T-helper 9 cell (primary cell): ENCODE measurements around the gene GLUL.

Source experiments
- DNase-seq: peaks from one replicate; pipeline ENCODE4 v3.0.0-alpha.2; 2020
- total RNA-seq, 2 donors: gene quantifications; one replicate each; lab custom pipeline; 2026; lab: John Stamatoyannopoulos, UW

Gene GLUL
- total RNA-seq = 91.4 to 108 reads per million in 2 donors

DNA sequence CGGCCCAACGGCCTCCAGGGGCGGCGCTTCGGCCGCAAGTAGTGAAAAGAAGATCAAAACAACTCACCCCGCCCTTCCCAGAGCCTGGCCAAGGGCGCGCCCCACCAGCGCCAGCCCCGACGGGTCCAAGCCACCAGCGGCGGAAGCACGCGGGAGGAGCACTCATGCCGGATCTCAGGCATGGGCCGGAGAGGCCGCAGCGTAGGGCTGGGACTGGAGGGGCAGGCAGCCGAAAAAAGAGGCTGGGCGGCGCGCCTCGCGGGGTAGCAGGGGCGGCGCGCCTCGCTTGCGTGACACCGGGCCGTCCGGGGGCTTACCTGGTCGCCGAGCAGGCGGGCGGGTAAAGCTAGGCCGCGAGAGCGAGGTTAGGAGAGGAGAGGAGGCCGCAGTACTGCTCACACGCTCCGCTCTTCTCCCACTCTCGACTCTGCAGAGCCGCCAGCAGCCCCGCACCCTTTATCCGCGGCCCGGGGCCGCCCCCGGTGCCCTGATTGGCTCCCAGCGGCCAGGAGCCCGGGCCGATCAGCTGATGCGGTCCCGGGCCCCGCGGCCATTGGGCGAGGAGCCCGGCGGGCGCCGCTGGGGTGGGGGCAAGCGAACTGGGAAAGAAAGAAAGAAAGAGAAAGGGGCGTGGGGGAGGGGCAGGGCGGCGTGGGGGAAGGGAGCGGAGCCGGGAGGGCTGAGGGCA is at the start of gene GLUL:
GLUL (minus strand) TSS at position 429 of the 688 bp plus-strand sequence. CDS start 3,053 bp downstream, outside the sequence.
- peak; percentile 42 for DNase-seq

DNA sequence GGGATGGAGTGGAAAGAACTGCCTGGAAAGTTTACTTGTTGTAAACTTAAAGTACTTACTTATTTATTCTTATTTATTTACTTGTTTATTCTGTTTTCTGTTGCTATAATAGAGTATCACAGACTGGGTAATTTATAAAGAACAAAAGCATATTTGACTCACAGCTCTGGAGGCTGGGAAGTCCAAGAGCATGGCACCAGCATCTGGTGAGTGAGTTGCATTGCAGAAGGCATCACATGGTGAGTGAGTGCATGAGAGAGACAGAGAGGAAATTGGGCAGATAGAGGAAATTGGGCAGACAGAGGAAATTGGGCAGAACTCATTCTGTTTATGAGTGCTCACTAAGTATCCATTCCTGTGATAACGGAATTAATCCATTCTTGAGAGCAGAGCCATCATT is 46.7 kb upstream of the GLUL start:
- DNase-seq = no peak

DNA sequence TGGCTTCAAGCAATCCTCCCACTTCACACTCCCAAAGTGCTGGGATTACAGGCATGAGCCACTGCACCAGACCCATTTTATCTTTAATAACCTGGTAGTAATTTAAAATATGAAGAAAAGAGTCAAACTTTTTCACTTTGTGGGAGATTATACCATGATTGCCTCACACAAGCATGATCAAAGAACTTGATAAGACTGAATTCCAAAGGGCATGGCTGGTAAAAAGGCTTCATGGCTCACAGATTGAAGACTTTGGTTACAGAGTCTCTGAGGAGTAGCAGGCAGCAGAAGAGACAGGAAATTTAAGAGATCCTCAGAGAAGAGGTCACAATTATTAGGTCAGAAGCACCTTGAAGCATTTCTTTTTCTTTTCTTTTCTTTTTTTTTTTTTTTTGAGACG is 42.0 kb upstream of the GLUL start:
- DNase-seq = no peak

- DNase-seq = no peak
Measured at GRCh38 chr1:182431278-182431677, 39.7 kb upstream of the GLUL start.

DNA sequence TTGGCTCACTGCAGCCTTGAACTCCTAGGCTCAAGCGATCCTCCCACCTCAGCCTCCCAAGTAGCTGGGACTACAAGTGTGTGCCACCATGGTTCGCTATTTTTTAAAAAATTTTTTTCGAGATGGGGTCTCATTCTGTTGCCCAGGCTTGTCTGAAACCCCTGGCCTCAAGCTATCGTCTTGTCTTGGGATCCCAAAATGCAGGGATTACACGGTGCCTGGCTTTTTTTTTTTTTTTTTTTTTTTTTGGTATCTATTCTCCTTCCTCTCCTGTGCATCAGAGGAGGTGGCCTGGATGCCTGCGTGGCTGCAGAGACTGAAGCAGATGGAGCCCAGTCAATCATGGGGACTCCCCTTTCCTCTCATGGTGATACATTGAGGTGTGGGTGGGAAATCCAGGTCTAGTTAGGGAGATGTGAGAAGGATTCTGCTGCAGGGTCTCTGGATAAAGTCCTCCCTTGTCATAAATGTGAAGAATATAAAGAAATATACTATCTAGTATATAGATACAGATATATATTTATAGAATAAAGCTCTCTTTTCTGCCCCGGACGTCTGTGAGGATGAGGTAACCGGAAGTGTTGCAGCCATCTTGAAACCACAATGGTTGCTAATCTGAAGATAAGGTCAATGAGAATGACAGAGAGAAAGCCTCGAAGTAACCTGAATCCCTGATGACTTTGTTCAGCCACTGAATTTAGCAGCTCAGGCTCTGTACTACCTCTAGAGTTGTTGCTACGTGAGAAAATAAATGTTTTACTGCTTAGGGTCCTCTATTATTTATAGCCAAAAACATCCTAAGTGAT is 38.9 kb upstream of the GLUL start:
- peak; percentile 8 for DNase-seq

GRCh38 chr1:182428043-182428442 is 36.5 kb upstream of the GLUL start:
- no peak for DNase-seq

- DNase-seq = no peak
Measured at GRCh38 chr1:182426442-182427430, 35.1 kb upstream of the GLUL start.

DNA sequence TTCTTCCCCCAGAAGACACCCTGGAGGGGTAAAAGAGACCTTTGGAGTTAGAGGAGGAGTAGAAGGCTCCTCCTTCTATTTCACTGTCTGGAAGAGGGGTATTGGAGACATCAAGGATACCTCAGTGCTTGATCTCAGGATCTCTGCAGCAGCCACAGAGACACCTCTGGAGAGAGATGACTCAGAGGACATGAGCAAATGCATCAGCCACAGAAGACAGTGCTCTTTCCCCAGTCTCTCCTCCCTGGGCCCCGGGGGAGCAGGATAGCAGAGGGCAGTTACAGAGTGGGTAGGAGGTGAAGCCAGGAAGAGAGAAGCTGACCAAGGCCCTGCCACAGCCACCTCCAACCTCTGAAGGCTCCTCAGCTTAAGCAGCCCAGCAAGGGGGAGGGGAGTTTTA is 24.2 kb upstream of the GLUL start:
- no peak for DNase-seq

GRCh38 chr1:182413969-182414368 is 22.4 kb upstream of the GLUL start:
- no peak for DNase-seq

DNA sequence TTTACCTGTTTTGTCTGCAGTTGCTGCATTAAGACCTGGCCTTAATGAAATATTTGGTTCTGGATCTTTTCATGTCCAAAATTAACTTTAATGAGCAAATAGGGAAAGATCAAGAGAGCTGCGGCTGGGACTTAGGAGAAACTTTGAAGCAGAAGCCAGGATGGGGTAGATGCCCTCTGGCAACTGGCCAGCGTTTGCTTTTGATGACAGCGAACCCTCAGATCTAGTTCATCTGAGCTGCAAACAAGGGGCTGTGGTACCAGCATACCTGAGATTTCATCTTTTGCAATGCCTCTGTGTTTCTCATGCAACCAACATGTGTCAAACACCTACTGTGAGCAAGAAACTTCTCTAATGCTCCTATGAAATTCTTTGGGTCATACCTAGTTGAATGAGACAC is 21.9 kb upstream of the GLUL start:
- no peak for DNase-seq

DNA sequence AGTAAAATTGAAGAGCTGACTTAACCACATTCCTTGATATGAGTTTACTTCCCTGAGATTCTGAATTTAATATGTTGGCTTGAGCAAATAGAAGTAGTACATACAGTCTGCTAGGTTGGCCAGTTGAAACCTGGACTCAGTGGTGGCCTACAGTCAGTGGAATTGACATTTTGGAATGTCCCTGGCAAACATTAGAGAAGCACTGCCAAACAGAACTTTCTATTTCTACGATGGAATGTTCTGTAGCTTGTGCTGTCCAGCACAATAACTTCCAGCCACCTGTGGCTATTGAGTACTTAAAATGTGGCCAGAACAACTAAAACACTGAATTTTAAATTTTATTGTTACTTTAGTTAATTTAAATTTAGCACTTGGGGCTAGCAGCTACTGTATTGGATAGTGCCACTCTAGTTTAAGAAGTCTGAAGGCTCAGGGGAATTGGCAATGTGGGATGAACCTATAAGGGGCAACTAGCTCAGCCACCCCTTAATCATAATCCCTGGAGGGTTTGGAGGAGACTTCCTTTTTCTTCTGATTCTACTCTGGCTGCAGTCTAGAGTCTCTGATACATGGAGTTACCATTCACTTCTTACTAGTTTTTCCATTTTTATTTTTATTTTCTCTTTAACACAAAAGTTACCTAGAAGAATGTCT is 19.2 kb upstream of the GLUL start:
- no peak for DNase-seq

DNA sequence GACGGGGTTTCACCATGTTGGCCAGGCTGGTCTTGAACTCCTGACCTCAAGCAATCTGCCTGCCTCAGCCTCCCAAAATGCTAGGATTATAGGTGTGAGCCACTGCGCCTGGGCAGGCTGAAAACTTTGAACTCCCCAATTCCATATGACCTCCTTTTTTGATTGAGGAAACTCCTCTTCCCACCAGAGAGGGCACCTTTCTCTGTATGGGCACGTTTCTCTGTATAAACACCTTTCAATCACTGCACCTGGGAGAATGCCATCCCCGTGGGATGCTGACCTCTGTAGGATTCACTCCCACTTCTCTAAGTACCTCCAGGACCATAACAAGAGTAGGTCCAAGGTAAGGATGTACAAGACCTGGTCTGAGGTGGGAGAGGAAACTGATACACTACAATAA is 18.5 kb upstream of the GLUL start:
- no peak for DNase-seq

GRCh38 chr1:182408435-182409075 is 17.0 kb upstream of the GLUL start:
- no peak for DNase-seq

GRCh38 chr1:182407724-182408123 is 16.1 kb upstream of the GLUL start:
- DNase-seq = no peak

GRCh38 chr1:182406012-182406411 is 14.4 kb upstream of the GLUL start:
- no peak for DNase-seq

GRCh38 chr1:182405578-182405977 is 14.0 kb upstream of the GLUL start:
- no peak for DNase-seq

- no peak for DNase-seq
Measured at GRCh38 chr1:182404781-182405180, 13.2 kb upstream of the GLUL start.

- no peak for DNase-seq
Measured at GRCh38 chr1:182400567-182400966, 9.0 kb upstream of the GLUL start, which contains the start of gene TEDDM1. TSS of gene TEDDM1 (minus strand) at chr1:182400667. CDS start at chr1:182400485, 182 bp downstream.

GRCh38 chr1:182397653-182398393 is 6.2 kb upstream of the GLUL start:
- no peak for DNase-seq

GRCh38 chr1:182395906-182396305 is 4.3 kb upstream of the GLUL start:
- no peak for DNase-seq
